ENCODE data around the gene PPARD.

Gene PPARD

DNA sequence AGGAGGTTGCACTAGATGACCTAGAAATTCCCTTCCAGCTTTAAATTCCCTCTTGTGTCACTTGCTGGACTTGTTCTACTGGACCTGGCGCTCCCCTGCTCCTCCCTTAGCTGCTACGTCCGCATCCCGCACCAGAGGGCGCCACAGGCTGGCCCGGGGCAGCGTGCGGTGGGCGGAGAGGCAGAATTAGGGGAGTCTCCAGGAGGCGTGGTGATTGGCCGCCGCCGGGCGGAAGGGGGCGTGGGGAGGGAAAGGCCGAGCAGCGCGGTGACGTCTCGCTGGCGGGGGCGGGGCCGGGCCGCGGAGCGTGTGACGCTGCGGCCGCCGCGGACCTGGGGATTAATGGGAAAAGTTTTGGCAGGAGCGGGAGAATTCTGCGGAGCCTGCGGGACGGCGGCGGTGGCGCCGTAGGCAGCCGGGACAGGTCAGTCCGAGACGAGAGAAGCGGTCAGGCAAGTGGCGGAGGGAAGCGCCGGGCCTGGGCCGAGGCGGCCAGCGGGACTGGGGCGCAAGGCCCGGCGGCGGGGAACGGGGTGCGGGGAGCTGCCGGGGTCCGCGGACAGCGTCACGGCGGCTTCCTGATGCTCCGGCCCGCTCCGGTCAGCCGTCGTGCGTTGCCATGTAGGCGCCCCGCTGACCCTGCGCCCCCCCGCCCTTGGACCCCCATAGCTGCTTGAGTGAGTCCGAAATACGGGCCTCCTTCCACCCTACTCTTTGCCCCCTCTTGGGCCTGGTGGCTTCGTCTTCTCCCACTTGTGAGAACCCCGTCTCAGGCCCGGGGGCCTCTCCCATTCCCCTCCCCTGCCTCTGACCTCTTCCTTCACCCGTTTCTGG lies at the start of gene PPARD:
PPARD (plus strand) TSS at position 301 of the 834 bp plus-strand sequence. CDS start 68,530 bp downstream, outside the sequence.
- Mint-ChIP-seq H3K4me1 (ENCODE audit: low read depth) (peaks cover 32% of the 10 kb centered on the region), H3K36me3 (ENCODE audit: low read depth) (peaks cover 24% of the 10 kb centered on the region), H3K4me3 (peak within 1 kb of the TSS; percentile 99), H3K27ac (peak within 1 kb of the TSS; percentile 93), H3K9me3 (no peaks in the 10 kb centered on the region), H3K27me3 (ENCODE audit: low read depth) (peaks cover 5% of the 10 kb centered on the region)

DNA sequence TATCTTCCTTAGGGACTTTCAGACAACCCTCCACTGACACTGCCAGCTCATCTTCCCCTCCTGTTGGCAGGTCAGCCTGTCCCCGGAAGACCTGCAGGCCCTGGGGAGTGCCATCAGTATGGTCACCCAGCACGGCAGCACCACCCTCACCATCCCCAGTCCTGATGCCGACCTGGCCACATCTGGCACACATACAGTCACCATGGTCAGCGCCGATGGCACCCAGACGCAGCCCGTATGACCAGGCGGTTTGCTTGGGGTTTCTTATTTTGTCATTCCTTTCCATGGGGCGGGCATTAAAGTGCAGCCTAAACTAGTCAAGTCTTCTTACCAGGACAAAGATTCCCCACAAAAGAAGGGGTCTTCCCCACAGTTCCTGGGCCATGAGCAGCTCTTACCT lies 48.7 kb upstream of the PPARD start:
- Mint-ChIP-seq H3K9me3 (no peaks in the 10 kb centered on the region), H3K27me3 (ENCODE audit: low read depth) (no peaks in the 10 kb centered on the region), H3K36me3 (ENCODE audit: low read depth) (peaks cover 21% of the 10 kb centered on the region), H3K4me3 (no peak overlapping the region), H3K4me1 (ENCODE audit: low read depth) (peaks cover 12% of the 10 kb centered on the region), H3K27ac (no peak overlapping the region)

DNA sequence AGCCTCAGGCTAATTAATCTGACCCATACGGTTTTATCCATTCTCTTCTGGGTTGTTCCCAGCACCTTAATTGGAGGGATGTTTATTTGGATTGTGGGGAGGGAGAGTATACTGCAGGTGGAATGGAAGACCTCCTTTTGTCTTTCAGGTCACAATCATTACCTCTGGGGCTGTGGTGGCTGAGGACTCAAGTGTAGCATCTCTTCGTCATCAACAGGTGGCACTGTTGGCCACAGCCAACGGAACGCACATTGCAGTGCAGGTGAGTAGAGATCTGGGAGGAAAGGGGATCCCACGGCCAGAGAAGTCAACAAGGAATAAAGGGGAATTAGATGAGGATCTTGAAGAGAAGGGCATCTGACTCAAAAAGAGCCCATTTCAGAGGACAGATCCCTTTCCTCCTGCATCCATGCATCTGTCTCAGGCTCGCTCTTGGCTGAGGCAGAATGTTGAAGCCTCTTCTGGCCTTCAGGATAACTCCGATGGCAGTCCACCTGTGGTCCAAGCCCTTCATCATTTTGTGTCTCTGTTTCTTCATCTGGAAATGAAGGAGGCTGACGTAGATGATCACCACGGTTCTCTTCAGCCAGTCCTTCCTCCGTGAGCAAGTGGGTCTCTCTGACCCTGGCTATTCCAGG lies 47.9 kb upstream of the PPARD start:
- Mint-ChIP-seq H3K27me3 (ENCODE audit: low read depth) (no peaks in the 10 kb centered on the region), H3K36me3 (ENCODE audit: low read depth) (peaks cover 22% of the 10 kb centered on the region), H3K9me3 (no peaks in the 10 kb centered on the region), H3K4me3 (no peak overlapping the region), H3K4me1 (ENCODE audit: low read depth) (peaks cover 19% of the 10 kb centered on the region), H3K27ac (no peak overlapping the region)

GRCh38 chr6:35295036-35295435 lies 47.3 kb upstream of the PPARD start:
- Mint-ChIP-seq H3K4me3 (no peak overlapping the region), H3K27me3 (ENCODE audit: low read depth) (no peaks in the 10 kb centered on the region), H3K27ac (no peak overlapping the region), H3K36me3 (ENCODE audit: low read depth) (peaks cover 27% of the 10 kb centered on the region), H3K9me3 (no peaks in the 10 kb centered on the region), H3K4me1 (ENCODE audit: low read depth) (peaks cover 23% of the 10 kb centered on the region)

- no peaks in the 10 kb centered on the region for H3K9me3 Mint-ChIP-seq
- H3K4me1 Mint-ChIP-seq (ENCODE audit: low read depth) = peaks cover 30% of the 10 kb centered on the region
- H3K27ac Mint-ChIP-seq = no peak overlapping the region
- H3K36me3 Mint-ChIP-seq (ENCODE audit: low read depth) = peaks cover 34% of the 10 kb centered on the region
- H3K27me3 Mint-ChIP-seq (ENCODE audit: low read depth) = no peaks in the 10 kb centered on the region
- no peak overlapping the region for H3K4me3 Mint-ChIP-seq
These were observed 46.6 kb upstream of the PPARD start for GRCh38 chr6:35295521-35296315.

DNA sequence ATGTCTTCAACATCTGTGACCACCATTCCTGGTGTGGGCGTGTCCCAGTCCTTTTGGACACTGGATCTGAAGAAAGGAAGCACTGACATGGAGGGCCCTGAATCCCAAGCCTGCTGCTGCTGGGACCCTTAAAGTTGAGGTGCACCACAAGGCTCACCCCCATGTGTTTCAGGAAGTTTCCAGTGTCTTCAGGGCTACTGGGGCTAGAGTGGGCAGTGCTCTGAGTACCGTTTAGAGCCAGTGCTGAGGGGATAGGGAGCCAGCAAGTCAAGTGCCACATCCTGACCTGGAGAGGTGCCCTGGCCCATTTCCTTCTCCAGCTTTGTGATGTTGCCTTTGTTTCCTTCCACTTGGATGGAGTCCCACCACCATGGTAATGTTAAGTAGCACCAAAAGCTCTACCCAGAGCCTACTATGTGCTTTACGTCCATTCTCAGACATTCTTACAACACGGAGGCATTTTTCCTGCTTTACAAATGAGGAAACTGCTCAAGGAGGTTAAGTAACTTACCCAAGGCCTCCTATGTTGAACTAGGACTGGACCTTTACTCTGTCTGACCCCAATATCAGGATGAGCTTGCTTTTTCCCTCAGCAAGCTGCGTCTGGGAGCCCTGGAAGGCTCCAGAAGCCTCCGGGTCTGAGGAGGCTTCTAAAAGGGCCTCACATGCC lies 45.3 kb upstream of the PPARD start:
- Mint-ChIP-seq H3K27me3 (ENCODE audit: low read depth) (no peaks in the 10 kb centered on the region), H3K4me3 (peak overlapping the region; percentile 85), H3K4me1 (ENCODE audit: low read depth) (peaks cover 38% of the 10 kb centered on the region), H3K27ac (peak overlapping the region; percentile 88), H3K9me3 (no peaks in the 10 kb centered on the region), H3K36me3 (ENCODE audit: low read depth) (peaks cover 37% of the 10 kb centered on the region)

- H3K27me3 Mint-ChIP-seq (ENCODE audit: low read depth) = no peaks in the 10 kb centered on the region
- peaks cover 46% of the 10 kb centered on the region for H3K4me1 Mint-ChIP-seq (ENCODE audit: low read depth)
- H3K4me3 Mint-ChIP-seq = peak within 1 kb of the TSS; percentile 85
- H3K27ac Mint-ChIP-seq = peak within 1 kb of the TSS; percentile 99
- H3K9me3 Mint-ChIP-seq = no peaks in the 10 kb centered on the region
- peaks cover 42% of the 10 kb centered on the region for H3K36me3 Mint-ChIP-seq (ENCODE audit: low read depth)
These were observed 44.5 kb upstream of the PPARD start, which contains the start of gene DEF6 for GRCh38 chr6:35297601-35298481. DEF6 (plus strand) TSS chr6:35297818; CDS start chr6:35297857, 39 bp downstream.

GRCh38 chr6:35298625-35299140 lies 43.7 kb upstream of the PPARD start:
- peak overlapping the region; percentile 99 for H3K27ac Mint-ChIP-seq
- peaks cover 48% of the 10 kb centered on the region for H3K36me3 Mint-ChIP-seq (ENCODE audit: low read depth)
- peak overlapping the region; percentile 85 for H3K4me3 Mint-ChIP-seq
- peaks cover 52% of the 10 kb centered on the region for H3K4me1 Mint-ChIP-seq (ENCODE audit: low read depth)
- no peaks in the 10 kb centered on the region for H3K27me3 Mint-ChIP-seq (ENCODE audit: low read depth)
- no peaks in the 10 kb centered on the region for H3K9me3 Mint-ChIP-seq

DNA sequence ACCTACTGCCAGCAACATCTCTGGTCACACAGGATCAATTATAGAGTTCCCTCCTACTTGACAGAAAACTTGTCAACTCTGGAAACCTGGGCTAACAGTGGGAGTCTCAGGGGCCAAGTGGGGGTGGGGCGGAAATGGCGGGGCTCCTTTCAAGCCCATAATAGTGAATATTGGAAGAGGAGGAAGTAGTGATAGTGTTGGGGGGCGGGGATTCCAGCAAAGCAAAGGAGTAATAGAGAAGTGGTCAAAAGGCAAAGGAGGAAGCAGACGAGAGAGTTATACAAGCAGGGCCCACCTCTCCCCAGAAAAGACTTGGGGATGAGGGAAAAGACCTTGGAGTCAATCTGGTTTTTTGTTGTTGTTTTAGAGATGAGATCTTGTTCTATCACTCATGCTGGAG lies 42.7 kb upstream of the PPARD start:
- H3K4me3 Mint-ChIP-seq = peak overlapping the region; percentile 85
- peaks cover 56% of the 10 kb centered on the region for H3K4me1 Mint-ChIP-seq (ENCODE audit: low read depth)
- H3K27ac Mint-ChIP-seq = peak overlapping the region; percentile 99
- no peaks in the 10 kb centered on the region for H3K27me3 Mint-ChIP-seq (ENCODE audit: low read depth)
- H3K9me3 Mint-ChIP-seq = no peaks in the 10 kb centered on the region
- H3K36me3 Mint-ChIP-seq (ENCODE audit: low read depth) = peaks cover 51% of the 10 kb centered on the region

GRCh38 chr6:35300848-35301247 lies 41.5 kb upstream of the PPARD start:
- H3K27ac Mint-ChIP-seq = peak overlapping the region; percentile 99

GRCh38 chr6:35302604-35303241 lies 39.6 kb upstream of the PPARD start:
- H3K36me3 Mint-ChIP-seq (ENCODE audit: low read depth) = peaks cover 59% of the 10 kb centered on the region

More at GRCh38 chr6:35300848-35301247, 41.5 kb upstream of the PPARD start:
- Mint-ChIP-seq H3K4me1 (ENCODE audit: low read depth) (peaks cover 61% of the 10 kb centered on the region), H3K36me3 (ENCODE audit: low read depth) (peaks cover 47% of the 10 kb centered on the region), H3K4me3 (peak overlapping the region; percentile 85), H3K27me3 (ENCODE audit: low read depth) (no peaks in the 10 kb centered on the region), H3K9me3 (no peaks in the 10 kb centered on the region)

GRCh38 chr6:35304299-35304698 lies 38.1 kb upstream of the PPARD start:
- H3K27me3 Mint-ChIP-seq (ENCODE audit: low read depth) = no peaks in the 10 kb centered on the region
- peaks cover 70% of the 10 kb centered on the region for H3K4me1 Mint-ChIP-seq (ENCODE audit: low read depth)
- H3K9me3 Mint-ChIP-seq = no peaks in the 10 kb centered on the region
- H3K27ac Mint-ChIP-seq = peak overlapping the region; percentile 99
- peak overlapping the region; percentile 89 for H3K4me3 Mint-ChIP-seq
- H3K36me3 Mint-ChIP-seq (ENCODE audit: low read depth) = peaks cover 60% of the 10 kb centered on the region

More at GRCh38 chr6:35302604-35303241, 39.6 kb upstream of the PPARD start:
- Mint-ChIP-seq H3K4me1 (ENCODE audit: low read depth) (peaks cover 66% of the 10 kb centered on the region), H3K4me3 (peak overlapping the region; percentile 89), H3K27me3 (ENCODE audit: low read depth) (no peaks in the 10 kb centered on the region), H3K9me3 (no peaks in the 10 kb centered on the region), H3K27ac (peak overlapping the region; percentile 99)

DNA sequence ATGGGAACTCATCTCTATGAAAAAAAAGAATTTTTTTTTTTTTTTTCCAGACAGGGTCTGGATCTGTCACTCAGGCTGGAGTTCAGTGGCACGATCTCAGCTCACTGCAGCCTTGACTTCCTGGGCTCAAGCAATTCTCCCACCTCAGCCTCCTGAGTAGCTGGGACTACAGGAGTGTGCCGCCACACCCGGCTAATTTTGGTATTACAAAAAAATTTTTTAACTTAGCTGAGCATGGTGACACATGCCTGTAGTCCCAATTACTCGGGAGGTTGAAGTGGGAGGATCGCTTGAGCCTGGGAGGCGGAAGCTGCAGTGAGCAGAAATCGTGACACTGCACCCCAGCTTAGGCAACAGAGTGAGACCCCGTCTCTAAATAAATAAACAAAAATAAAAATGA lies 37.2 kb upstream of the PPARD start:
- Mint-ChIP-seq H3K4me3 (no peak overlapping the region), H3K4me1 (ENCODE audit: low read depth) (peaks cover 72% of the 10 kb centered on the region), H3K27me3 (ENCODE audit: low read depth) (no peaks in the 10 kb centered on the region), H3K27ac (peak overlapping the region; percentile 36), H3K36me3 (ENCODE audit: low read depth) (peaks cover 61% of the 10 kb centered on the region), H3K9me3 (no peaks in the 10 kb centered on the region)
